ENCODE measurements around the gene KRTAP12-1.

KRTAP12-1 gene

DNA sequence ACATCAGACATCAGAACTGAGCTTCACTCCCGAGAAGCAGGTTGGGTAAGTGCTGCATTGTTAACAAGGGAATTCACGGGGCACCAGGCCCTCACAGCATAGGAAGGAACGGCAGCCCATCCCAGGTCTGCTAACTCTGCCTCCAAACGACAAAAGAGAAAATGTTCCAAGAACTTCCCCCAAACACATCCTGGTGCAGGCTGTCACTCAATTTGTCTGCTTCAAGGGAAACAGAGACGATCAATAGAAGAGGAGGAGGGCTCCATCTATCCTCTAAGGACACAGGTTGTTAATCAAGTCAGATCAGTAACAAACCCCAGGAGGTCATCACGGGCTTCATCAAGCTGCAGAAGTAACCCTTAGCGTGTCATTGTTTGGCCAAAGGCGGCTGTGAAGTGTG, 32.9 kb upstream of the KRTAP12-1 start:
- TF ChIP-seq ZFP30 (CRISPR knock-in tag; IDR thresholded peaks at IDR 0.05) (no peak), SNAI2 (CRISPR knock-in tag; IDR thresholded peaks at IDR 0.05) (no peak), ARNTL (CRISPR knock-in tag; IDR thresholded peaks at IDR 0.05; ENCODE audit: borderline replicate concordance, low read depth) (no peak), PPARA (CRISPR knock-in tag; IDR thresholded peaks at IDR 0.05; ENCODE audit: borderline replicate concordance) (no peak), ZNF70 (CRISPR knock-in tag; IDR thresholded peaks at IDR 0.05) (no peak)
- TF ChIP-seq, protein P1, sequence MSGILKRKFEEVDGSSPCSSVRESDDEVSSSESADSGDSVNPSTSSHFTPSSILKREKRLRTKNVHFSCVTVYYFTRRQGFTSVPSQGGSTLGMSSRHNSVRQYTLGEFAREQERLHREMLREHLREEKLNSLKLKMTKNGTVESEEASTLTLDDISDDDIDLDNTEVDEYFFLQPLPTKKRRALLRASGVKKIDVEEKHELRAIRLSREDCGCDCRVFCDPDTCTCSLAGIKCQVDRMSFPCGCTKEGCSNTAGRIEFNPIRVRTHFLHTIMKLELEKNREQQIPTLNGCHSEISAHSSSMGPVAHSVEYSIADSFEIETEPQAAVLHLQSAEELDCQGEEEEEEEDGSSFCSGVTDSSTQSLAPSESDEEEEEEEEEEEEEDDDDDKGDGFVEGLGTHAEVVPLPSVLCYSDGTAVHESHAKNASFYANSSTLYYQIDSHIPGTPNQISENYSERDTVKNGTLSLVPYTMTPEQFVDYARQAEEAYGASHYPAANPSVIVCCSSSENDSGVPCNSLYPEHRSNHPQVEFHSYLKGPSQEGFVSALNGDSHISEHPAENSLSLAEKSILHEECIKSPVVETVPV (CRISPR knock-in tag; IDR thresholded peaks at IDR 0.05) = no peak
- TF ChIP-seq, protein P2, sequence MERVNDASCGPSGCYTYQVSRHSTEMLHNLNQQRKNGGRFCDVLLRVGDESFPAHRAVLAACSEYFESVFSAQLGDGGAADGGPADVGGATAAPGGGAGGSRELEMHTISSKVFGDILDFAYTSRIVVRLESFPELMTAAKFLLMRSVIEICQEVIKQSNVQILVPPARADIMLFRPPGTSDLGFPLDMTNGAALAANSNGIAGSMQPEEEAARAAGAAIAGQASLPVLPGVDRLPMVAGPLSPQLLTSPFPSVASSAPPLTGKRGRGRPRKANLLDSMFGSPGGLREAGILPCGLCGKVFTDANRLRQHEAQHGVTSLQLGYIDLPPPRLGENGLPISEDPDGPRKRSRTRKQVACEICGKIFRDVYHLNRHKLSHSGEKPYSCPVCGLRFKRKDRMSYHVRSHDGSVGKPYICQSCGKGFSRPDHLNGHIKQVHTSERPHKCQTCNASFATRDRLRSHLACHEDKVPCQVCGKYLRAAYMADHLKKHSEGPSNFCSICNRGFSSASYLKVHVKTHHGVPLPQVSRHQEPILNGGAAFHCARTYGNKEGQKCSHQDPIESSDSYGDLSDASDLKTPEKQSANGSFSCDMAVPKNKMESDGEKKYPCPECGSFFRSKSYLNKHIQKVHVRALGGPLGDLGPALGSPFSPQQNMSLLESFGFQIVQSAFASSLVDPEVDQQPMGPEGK (CRISPR knock-in tag; IDR thresholded peaks at IDR 0.05; ENCODE audit: borderline replicate concordance) = no peak
- ATAC-seq = no peak

DNA sequence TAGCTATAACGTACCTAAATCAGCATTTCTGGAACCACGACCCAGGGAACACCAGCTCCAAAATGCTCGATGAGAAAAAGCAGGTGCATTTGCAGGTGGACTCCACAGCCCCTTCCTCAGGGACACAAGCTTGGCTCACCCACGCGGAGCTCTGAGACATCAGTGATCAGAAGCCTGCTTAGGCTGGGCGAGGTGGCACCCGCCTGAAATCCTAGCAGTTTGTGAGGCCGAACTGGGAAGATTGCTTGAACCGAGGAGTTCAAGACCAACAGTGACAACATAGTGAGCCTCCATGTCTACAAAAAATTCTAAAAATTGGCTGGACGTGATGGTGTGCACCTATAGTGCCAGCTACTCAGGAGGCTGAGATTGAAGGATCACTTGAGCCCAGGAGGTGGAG, 31.9 kb upstream of the KRTAP12-1 start:
- no peak for ATAC-seq
- no peak for TF ChIP-seq ZNF8 (CRISPR knock-in tag; IDR thresholded peaks at IDR 0.05)
- no peak for TF ChIP-seq TOX (CRISPR knock-in tag; IDR thresholded peaks at IDR 0.05; ENCODE audit: borderline replicate concordance)
- TF ChIP-seq, protein P3, sequence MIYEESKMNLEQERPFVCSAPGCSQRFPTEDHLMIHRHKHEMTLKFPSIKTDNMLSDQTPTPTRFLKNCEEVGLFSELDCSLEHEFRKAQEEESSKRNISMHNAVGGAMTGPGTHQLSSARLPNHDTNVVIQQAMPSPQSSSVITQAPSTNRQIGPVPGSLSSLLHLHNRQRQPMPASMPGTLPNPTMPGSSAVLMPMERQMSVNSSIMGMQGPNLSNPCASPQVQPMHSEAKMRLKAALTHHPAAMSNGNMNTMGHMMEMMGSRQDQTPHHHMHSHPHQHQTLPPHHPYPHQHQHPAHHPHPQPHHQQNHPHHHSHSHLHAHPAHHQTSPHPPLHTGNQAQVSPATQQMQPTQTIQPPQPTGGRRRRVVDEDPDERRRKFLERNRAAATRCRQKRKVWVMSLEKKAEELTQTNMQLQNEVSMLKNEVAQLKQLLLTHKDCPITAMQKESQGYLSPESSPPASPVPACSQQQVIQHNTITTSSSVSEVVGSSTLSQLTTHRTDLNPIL (CRISPR knock-in tag; IDR thresholded peaks at IDR 0.05; ENCODE audit: low read depth) = no peak
- TF ChIP-seq, protein P1 (CRISPR knock-in tag; IDR thresholded peaks at IDR 0.05) = no peak
- no peak for TF ChIP-seq BACH2 (CRISPR knock-in tag; IDR thresholded peaks at IDR 0.05; ENCODE audit: borderline replicate concordance)
- no peak for TF ChIP-seq ZC3H10 (CRISPR knock-in tag; IDR thresholded peaks at IDR 0.05)
- TF ChIP-seq, protein P4, sequence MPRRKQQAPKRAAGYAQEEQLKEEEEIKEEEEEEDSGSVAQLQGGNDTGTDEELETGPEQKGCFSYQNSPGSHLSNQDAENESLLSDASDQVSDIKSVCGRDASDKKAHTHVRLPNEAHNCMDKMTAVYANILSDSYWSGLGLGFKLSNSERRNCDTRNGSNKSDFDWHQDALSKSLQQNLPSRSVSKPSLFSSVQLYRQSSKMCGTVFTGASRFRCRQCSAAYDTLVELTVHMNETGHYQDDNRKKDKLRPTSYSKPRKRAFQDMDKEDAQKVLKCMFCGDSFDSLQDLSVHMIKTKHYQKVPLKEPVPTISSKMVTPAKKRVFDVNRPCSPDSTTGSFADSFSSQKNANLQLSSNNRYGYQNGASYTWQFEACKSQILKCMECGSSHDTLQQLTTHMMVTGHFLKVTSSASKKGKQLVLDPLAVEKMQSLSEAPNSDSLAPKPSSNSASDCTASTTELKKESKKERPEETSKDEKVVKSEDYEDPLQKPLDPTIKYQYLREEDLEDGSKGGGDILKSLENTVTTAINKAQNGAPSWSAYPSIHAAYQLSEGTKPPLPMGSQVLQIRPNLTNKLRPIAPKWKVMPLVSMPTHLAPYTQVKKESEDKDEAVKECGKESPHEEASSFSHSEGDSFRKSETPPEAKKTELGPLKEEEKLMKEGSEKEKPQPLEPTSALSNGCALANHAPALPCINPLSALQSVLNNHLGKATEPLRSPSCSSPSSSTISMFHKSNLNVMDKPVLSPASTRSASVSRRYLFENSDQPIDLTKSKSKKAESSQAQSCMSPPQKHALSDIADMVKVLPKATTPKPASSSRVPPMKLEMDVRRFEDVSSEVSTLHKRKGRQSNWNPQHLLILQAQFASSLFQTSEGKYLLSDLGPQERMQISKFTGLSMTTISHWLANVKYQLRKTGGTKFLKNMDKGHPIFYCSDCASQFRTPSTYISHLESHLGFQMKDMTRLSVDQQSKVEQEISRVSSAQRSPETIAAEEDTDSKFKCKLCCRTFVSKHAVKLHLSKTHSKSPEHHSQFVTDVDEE (CRISPR knock-in tag; IDR thresholded peaks at IDR 0.05) = no peak
- TF ChIP-seq TCF4 (CRISPR knock-in tag; IDR thresholded peaks at IDR 0.05; ENCODE audit: borderline replicate concordance) = no peak
- TF ChIP-seq RARB (CRISPR knock-in tag; IDR thresholded peaks at IDR 0.05) = no peak
- no peak for TF ChIP-seq ZNF565 (CRISPR knock-in tag; conservative IDR thresholded peaks at IDR 0.05; ENCODE audit: low read depth)
- TF ChIP-seq SNAI2 (CRISPR knock-in tag; IDR thresholded peaks at IDR 0.05) = no peak
- TF ChIP-seq ZNF70 (CRISPR knock-in tag; IDR thresholded peaks at IDR 0.05) = no peak
- TF ChIP-seq, protein P5, sequence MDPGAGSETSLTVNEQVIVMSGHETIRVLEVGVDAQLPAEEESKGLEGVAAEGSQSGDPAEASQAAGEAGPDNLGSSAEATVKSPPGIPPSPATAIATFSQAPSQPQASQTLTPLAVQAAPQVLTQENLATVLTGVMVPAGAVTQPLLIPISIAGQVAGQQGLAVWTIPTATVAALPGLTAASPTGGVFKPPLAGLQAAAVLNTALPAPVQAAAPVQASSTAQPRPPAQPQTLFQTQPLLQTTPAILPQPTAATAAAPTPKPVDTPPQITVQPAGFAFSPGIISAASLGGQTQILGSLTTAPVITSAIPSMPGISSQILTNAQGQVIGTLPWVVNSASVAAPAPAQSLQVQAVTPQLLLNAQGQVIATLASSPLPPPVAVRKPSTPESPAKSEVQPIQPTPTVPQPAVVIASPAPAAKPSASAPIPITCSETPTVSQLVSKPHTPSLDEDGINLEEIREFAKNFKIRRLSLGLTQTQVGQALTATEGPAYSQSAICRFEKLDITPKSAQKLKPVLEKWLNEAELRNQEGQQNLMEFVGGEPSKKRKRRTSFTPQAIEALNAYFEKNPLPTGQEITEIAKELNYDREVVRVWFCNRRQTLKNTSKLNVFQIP (CRISPR knock-in tag; IDR thresholded peaks at IDR 0.05; ENCODE audit: borderline replicate concordance, low read depth) = no peak
- no peak for TF ChIP-seq GLIS3 (CRISPR knock-in tag; IDR thresholded peaks at IDR 0.05)
- TF ChIP-seq ISL1 (CRISPR knock-in tag; IDR thresholded peaks at IDR 0.05) = no peak
- TF ChIP-seq OSR1 (CRISPR knock-in tag; IDR thresholded peaks at IDR 0.05) = no peak

DNA sequence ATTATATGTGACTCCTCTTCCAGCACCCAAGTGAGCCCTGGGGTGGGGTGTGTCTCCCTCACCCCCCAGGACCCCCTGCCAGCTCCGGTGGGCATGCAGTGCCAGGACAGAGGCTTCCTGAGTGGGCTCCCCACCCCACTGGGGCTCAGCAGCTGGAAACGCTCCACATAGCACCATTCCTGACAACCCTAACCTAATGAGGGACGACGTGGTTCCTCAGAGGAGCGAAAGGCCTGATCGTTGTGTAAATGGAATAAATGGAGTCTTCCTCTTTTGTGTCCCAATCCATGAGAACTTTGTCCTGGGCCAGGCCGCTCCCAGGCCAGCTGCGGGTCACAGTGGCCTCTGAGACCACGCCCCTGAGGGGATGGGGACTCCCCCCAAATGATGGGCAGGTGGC, 31.2 kb upstream of the KRTAP12-1 start:
- ATAC-seq = no peak
- TF ChIP-seq ZNF8 (CRISPR knock-in tag; IDR thresholded peaks at IDR 0.05) = no peak
- TF ChIP-seq ESRRG (CRISPR knock-in tag; IDR thresholded peaks at IDR 0.05) = no peak
- TF ChIP-seq ZFP3 (CRISPR knock-in tag; IDR thresholded peaks at IDR 0.05) = no peak
- no peak for TF ChIP-seq PPARA (CRISPR knock-in tag; IDR thresholded peaks at IDR 0.05; ENCODE audit: borderline replicate concordance)
- TF ChIP-seq, protein P2 (CRISPR knock-in tag; IDR thresholded peaks at IDR 0.05; ENCODE audit: borderline replicate concordance) = no peak
- no peak for TF ChIP-seq TOX (CRISPR knock-in tag; IDR thresholded peaks at IDR 0.05; ENCODE audit: borderline replicate concordance)
- TF ChIP-seq, protein P3 (CRISPR knock-in tag; IDR thresholded peaks at IDR 0.05; ENCODE audit: low read depth) = no peak
- no peak for TF ChIP-seq ARNTL (CRISPR knock-in tag; IDR thresholded peaks at IDR 0.05; ENCODE audit: borderline replicate concordance, low read depth)
- TF ChIP-seq ZNF70 (CRISPR knock-in tag; IDR thresholded peaks at IDR 0.05) = no peak
- TF ChIP-seq ZNF565 (CRISPR knock-in tag; conservative IDR thresholded peaks at IDR 0.05; ENCODE audit: low read depth) = no peak
- TF ChIP-seq ISL1 (CRISPR knock-in tag; IDR thresholded peaks at IDR 0.05) = no peak
- TF ChIP-seq RARB (CRISPR knock-in tag; IDR thresholded peaks at IDR 0.05) = no peak
- TF ChIP-seq ZFP30 (CRISPR knock-in tag; IDR thresholded peaks at IDR 0.05) = no peak
- TF ChIP-seq OSR1 (CRISPR knock-in tag; IDR thresholded peaks at IDR 0.05) = no peak

All from SK-N-SH treated with all-trans-retinoic acid at 6 μM for 48 hours (cell line).